Colon (tissue), 2 donors: ENCODE results near the gene DSC2.

ENCODE experiments used
- FAIRE-seq: peaks from 2 replicates; lab custom pipeline; 2012; peaks lifted over from hg19 to GRCh38; lab: Jason Lieb, UNC
- donor health status: control.
- donor health status: control.

The DSC2 gene

DNA sequence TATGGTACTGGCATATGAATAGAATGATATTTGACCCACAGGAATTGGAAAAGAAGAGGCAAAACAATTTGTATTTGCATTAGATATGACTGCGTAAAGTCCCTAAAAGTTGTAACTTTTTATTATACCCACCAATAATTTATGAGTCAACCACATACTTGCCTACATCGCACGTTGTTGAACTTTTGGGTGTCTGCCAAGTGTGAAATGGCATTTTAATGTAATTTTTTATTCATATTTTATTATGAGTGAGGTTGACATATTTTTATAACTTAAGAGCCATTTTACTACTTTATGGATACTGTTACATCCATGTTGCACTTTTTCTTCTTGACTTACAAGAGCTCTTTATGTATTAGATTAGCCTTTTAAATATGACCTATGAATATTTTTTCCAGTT is 4.6 kb downstream of the DSC2 start:
- FAIRE-seq: peak; percentile 85

DNA sequence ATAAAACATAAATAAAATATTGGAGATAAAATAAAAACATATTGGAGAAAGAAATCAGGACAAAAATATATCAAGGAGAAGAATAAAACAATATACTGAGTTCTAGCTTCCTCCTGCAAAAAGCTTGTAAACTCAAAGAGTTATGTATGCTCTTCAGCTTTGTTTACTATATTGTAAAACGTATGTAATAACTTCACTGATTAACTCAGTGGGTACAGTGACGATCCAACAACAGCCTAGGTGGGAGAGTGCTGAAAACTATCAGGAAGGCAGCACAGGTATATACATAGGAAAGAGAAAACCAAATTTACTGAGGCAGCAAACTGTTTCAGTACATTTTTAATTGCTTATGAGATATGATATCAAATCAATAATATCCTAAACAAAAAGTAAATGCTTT is 8.3 kb downstream of the DSC2 start:
- no peak for FAIRE-seq

DNA sequence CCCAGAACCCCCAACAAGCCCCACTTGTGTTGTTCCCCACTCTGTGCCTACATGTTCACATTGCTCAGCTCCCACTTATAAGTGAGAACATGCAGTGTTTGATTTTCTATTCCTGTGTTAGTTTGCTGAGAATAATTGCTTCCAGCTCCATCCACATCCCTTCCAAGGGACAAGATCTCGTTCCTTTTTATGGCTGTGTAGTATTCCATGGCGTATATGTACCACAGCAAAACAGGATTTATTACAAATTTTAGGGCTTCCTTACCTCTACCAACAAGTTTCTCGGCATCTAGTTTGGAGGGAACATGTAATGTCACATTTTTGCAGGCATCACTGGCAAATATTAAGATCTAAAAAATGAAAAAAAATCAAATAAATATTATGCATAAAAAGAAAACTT is 8.9 kb downstream of the DSC2 start:
- no peak for FAIRE-seq

DNA sequence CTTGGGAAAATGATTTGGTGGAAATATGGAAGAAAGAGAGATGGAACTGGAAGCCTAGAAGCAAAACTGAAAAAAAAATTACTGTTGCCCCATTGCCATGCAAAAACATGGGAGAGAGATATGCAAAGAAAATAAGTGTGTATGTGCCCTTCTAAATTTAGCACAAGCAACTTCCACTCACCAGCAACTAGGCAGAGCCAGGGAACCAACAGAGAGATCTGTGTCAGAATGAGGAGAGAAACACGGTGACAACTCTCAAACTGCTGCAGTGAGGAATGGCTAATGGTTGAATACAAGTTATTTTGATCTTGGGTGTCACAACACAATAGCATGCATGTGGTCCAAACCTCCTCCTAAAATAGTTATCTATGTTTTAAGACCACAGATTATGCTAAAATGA is 10.9 kb downstream of the DSC2 start:
- FAIRE-seq: no peak

DNA sequence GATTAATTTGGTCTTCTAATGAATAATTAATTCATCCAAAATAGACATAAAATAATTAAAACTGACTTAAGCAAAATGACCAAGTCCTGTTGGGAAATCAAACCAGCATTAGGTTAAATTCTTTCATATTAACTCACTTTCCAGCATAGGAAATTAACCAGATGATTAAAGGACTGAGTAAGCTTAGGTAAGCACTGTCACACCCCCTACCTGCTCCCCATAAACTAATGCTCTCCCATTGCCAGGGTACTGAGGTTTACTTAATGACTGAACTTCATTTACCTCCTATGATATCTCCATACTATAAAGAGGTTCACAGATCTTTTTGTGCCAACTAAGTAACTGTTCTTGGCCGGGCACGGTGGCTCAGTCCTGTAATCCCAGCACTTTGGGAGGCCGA is 13.7 kb downstream of the DSC2 start:
- no peak for FAIRE-seq

DNA sequence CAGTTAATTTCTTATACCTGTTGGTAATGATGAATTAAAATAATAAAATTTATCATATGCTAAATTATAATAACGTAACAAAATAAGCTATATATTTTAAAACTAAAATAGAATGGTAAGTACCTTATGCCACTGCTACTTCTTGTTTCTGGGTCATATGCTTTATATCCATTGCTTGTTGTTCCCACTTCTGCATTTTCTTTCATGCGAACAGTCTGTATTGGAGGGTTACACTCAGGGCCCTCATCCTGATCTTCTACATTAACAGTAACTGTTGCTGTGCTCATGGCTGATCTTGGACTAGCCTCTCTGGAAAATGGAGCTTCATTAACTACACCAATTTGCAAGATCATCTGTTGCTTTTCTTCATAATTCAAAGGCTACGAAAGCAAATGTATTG is 22.2 kb downstream of the DSC2 start:
- no peak for FAIRE-seq

DNA sequence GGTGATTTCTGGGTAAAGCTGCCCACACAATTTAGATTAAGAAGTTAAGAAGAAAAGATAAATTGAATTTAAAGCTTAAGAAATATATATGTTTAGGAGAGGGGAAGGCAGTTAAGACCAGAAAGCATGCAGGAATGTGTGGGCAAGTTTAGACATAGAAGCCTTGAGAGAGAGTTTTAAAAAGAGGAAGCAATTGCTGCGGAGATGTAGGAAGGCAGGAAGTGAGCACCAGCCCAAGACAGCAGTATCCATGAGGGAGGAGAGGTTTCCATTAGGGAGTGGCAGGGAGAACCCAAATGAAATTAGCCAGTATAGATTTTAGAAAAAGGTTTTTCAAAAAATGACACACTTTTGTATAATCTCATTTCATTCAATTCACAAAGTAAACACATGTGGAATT is 24.3 kb downstream of the DSC2 start:
- no peak for FAIRE-seq

DNA sequence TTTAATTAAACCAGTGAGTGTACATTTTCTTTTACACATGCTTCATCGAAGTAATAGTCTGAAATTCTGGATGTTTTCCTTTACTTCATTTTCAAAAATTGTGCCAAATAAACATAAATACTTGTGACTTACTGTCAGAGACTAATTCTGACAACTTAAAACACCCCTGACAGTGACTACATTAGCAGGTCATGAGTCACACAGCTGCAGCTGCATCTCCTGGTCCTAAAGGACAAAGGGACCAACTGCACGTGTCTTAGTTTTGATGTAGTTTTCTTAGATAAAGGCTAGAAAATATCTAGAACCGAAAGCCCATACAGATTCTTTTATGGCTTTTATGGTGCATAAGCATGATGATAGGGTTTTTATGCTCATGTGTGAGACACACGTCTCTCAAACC is 30.0 kb downstream of the DSC2 start:
- FAIRE-seq: no peak

DNA sequence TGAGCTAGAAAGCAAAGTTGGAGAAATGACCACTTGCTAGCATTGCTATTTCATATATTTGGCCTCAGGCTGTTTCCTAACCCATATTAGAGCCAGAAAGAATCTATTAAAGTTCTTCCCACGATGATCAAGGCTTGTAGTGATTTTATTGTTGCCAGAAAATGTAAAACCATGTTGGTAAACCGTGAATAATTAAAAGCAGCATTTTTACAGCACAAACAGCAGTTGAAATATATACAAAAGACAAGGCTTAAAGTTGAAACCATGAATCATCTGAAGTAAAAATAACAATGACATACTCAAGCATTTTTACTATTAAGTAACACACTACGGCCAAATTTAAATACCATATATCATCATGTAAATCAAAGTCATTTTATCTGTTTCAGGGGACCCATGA is 32.0 kb downstream of the DSC2 start:
- no peak for FAIRE-seq

DNA sequence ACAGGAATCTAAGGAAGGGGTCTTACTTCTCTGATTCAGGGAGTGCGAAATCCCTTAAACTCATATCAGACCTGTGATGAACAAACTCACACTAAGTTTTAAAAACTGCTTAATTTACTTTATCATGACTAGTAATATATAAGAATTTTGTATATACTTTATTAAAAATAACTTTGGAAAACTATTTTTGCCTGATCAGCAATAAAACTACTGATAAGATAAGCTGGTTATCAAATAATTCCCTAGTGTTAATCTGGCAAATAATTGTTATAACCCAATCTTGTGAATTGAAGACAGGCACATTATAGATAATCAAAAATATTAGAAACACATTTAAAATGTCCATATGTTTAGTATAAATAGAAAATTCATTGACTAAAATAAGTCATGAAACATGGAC is 36.0 kb downstream of the DSC2 start:
- no peak for FAIRE-seq

DNA sequence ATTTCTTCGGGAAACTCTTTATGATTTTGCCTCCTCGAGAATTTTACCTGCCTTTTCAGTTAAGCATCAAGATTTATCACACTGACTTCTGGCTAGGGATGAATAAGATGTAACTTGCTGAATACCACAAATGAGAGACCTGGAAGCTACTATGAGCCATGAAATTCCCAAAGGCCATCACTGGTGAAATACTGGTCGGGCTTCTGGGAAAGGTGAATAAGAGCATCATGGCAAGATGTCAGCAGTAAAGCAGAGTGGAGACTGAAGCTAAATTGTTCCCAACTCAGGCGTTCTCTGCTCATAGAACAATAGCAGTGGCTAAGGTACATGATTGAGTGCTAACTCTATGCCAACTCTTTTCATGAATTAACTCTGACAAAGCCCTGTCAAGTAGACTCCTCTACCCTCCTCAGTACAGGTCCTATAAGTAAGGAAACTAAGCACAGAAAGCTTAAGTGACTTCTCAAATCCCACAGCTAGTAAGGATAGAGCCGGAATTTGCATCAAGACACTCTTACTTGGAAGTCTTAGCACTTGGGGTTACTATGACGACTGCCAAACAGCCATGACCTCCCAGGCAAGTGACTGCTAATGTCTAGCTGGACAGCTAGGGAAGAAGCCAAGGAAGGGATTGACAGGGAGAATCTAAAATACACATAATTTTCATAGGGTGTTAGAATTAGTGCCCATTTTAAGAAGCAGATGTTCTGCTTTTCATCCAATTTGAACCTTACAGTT is 37.0 kb downstream of the DSC2 start:
- FAIRE-seq: no peak

DNA sequence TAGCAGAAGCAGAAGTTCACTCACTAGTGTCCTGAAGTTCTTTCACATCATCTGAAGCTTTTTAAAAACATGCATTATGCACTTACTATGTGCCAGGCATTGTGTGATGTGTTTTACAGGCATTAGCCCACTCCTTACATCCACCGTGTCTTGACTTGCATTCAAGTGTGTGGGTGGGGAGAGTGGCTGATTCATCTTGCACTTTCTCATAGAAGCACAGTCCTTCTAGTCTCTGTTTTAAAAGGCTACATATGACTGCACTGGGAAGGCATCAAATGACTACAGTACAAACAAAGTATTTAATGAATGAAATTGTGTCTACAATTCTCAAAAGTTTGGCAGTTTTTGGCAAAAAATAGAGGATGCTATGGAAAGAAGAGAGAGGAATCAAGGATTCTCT is 38.1 kb downstream of the DSC2 start:
- no peak for FAIRE-seq

DNA sequence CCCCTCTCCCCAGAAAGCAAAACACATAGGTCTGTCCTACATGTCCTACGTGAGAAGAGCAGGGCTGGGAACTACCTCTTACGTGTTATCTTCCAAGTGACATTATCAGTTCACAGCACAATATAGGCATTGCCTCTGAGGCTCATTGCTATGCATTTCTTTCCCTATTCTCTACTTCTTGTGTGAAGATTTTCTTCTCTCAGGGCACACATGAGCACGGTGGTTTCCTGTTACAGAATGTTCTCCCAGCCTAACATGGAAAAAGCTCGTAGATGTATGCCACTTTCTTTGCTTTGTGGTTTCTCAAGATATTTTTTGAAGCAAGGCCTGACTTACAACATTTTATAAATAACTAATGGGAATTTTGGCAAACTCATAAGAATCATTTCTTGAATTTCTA is 40.3 kb downstream of the DSC2 start:
- no peak for FAIRE-seq

DNA sequence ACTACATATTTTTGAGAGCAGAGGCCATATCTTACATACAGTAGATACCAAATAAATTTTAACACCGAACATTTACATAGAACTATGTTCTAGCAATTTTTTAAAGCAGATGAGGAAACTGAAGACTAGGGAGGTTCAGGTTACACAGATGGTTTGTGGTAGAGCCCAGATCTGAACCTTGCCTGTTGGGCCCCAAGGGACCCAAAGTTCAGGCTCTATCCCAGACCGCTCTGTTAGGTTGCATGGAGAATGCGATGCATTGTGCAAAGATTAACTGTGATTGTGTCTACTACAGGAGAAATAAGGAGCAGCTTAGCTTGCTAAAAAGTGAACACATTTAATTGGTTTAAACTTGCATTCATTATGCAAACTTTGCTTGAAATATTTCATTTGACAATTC is 43.3 kb downstream of the DSC2 start:
- FAIRE-seq: no peak

DNA sequence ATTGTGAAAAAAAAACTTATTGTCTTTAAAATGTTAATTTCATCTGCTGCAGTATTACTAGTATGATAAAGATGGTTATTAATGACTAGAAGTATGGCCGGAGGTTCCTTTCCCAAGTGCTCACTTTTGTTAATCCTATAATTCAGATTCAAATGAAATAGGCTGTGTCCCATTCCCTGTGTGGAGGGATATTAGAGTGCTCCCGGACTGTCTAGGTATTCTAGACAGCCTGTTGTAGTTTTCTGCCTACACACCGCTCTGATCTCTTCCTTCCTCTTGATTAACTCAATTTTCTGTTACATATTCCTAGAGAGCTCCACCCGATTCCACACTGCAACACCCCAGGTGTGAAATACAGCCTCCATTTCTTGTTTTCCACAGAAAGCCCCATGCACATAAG is 44.3 kb downstream of the DSC2 start:
- FAIRE-seq: no peak

DNA sequence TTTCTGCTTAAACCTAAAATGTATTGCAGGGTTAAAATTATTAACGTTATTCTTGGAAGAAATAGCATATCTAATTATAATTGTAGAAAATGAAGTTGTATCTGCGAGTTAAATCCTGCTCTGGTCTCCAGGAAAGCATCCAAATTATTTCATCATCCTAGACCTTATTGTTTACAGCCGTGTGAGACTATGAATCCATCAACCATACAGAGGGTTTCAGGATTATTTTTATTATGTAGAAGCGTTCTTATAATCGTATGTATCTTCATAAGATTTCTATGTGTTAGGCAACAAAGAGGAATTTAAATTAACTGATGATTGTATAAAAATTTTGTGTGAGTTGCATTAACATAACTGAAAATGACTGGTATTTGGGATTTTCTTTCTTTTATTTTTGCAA is 45.2 kb downstream of the DSC2 start:
- no peak for FAIRE-seq

DNA sequence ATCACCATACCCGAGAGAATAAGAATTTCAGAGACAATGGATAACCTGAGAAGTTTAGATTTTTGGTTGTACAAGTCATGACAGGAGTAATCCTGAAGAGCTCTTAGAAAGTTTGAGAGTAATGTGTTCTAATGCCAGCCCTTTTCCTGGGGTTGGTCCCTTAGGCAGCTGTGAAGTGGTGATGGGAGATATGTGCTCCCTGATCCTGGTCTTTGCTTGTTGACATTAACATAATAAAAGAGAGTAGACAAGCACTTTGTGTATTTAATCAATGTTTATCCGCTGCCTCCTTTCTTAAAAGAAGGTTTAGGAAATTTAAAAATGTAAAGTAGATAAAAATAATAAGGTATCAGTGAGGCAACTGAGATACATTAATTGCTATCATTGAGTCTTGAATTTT is 45.9 kb downstream of the DSC2 start:
- no peak for FAIRE-seq

DNA sequence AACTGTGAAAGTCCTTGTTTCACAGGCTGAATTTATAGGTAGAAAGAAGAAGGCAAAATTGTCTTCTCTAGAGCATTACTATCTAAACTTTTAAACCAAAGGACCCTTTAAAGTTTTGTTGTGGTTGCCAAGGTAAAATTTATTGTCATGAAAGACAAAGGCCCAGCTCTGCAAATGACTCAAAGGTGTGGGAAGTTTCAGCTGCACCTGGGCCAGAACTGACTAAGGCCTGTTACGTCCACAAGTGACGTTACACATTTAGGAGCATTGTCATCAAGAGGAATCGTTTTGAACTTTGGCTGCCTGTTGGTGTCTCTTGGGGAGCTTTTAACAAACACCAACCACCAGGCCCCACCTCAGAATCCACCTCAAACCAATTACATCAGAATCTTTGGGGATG is 51.6 kb downstream of the DSC2 start:
- no peak for FAIRE-seq

DNA sequence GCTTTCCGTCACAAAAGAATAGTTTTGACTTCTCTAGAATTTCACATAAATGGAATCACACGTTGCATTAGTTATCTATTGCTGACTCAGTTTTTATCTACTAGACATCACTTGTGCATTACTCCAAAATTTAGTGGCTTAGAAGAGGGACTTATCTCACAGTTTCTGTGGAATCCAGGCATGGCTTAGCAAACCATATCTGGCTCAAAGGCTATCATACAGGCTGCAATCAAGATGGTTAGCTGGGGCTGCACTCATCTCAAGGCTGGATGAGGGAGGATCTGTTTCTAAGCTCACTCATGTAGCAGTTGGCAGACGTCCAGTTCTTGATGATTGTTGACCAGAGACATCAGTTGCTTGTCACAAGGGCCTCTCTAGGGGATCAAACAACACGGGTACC is 53.0 kb downstream of the DSC2 start:
- no peak for FAIRE-seq

DNA sequence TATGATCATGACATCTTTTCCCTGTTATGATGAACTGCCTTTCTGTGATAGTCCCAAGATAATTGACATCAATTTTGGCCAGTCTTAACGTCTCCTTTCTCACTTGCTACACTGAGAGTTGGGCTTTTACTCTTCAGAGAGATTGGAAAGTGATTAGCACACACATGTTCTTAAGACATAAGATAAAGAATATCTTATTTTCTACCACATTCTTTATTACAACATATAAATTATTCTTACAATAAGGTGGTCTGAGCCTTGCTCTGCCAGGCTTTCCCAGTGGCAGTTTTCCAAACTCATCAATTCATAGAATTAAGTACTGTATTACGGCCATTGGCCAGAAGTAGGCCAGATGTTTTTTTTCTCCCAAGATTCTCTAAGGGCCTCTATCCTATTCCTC is 54.0 kb downstream of the DSC2 start:
- FAIRE-seq: no peak

DNA sequence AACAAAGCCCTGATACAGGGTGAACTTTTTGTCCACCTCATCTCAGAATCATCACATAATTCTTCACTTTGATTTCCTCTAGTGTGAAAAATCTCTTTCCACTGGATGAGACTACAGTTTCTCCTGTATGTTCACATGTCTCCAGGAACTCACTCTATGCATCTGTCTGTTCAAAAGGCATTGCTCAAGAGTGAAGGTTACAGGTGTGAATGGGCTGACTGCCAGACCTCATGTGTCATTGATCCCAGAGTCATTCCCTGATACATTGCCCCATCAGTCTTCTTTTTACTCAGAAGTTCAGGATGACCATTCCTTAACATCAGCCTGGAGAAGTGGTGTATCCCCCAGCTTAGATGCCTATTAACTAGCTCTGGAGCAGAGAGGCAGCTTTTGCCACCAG is 55.3 kb downstream of the DSC2 start:
- no peak for FAIRE-seq

DNA sequence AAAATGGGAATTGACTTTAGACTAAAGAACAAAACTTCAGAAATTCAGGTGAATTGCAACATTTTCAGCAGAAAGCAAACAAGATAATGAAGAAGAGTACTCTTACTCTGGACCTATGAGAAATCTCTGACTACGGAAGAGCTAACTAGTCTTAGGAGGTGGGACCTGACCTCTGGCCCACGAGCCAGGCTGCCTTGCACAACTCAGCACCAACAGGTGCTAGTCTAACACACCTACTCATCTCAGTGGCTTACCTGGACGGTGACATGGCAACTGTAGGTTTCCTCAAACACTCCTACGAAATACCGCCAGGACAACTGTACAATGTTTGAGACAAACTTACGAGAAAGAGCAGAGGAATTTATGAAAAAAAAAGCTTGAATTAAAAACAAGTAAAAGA is 56.6 kb downstream of the DSC2 start:
- FAIRE-seq: no peak

DNA sequence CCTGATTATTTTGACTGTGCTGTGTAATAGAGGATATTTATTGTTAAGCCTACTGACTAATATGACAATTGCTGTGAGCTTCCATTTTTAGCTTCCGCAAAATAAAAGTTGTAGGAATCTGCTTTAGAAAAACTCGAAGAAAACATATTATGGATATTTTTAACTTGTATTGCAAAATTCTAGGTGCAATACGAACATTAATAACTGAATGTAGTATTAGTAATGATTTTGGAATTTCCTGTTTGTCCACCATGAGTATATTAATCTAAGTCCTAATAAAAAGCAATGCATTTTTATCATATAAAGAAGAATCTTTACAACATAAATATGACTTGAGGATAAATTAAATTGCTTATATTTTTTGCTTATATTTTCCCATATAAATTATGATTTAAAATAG is 57.3 kb downstream of the DSC2 start:
- peak; percentile 43 for FAIRE-seq

DNA sequence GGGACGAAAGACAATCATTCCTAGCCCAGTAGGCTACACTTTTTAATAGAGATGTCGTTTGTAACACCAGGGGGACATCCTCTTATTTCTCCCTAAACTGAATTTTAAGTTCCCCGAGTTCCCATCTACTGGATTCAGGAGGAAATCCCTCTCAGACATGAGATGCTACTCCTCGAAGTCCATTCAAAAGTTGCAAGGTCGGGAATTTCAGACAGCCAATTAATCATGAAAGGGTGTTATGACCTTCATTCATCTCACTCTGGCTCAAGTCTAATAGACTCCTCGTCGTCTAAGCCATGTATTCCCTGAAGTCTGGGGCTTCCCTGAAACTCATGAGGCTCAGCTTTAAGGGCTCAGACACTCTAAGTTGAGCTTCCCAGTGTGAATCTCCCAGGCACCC is 58.5 kb downstream of the DSC2 start:
- FAIRE-seq: no peak
